Mesenchymal stem cell (in vitro differentiated cells and primary cell): Measurements from ENCODE around the gene CEP83.

Source experiments
- DNase-seq: peaks from one replicate; pipeline ENCODE4 v3.0.0-alpha.2; 2013
- H2AFZ ChIP-seq: one replicate; pipeline ENCODE4 v1.6.1; 2013; ENCODE audit warnings: low read depth, mild to moderate bottlenecking, control low read depth, inconsistent platforms, low read length, moderate library complexity
- H2AK5ac ChIP-seq: 2 replicates; pipeline ENCODE4 v1.6.1; 2013; ENCODE audit warnings: low read length, moderate library complexity, mild to moderate bottlenecking, inconsistent platforms; ENCODE audit not compliant: severe bottlenecking
- H2BK120ac ChIP-seq: one replicate; pipeline ENCODE4 v1.6.1; 2013; ENCODE audit warnings: low read depth, mild to moderate bottlenecking, inconsistent platforms, low read length, moderate library complexity
- H2BK12ac ChIP-seq, 2 experiments: one replicate each; pipeline ENCODE4 v1.6.1; 2013; ENCODE audit warnings: inconsistent platforms in 2 of 2, low read length in 2 of 2, mild to moderate bottlenecking in 2 of 2, moderate library complexity in 2 of 2, control low read depth in 1 of 2
- H2BK15ac ChIP-seq: one replicate; pipeline ENCODE4 v1.6.1; 2013; ENCODE audit warnings: mild to moderate bottlenecking, low read depth, inconsistent platforms; ENCODE audit not compliant: poor library complexity, severe bottlenecking
- H2BK5ac ChIP-seq: 2 replicates; pipeline ENCODE4 v1.6.1; 2013; ENCODE audit warnings: low read depth, mild to moderate bottlenecking, low read length, control low read depth, inconsistent platforms; ENCODE audit not compliant: poor library complexity, severe bottlenecking
- H3K14ac ChIP-seq, 2 experiments: one replicate each; pipeline ENCODE4 v1.6.1; 2013; ENCODE audit warnings: inconsistent platforms in 2 of 2, low read length in 2 of 2, control low read depth in 1 of 2, mild to moderate bottlenecking in 1 of 2, moderate library complexity in 1 of 2
- H3K18ac ChIP-seq, 2 experiments: one replicate each; pipeline ENCODE4 v1.6.1; 2013; ENCODE audit warnings: inconsistent platforms in 2 of 2, low read length in 2 of 2, control low read depth in 1 of 2, low read depth in 1 of 2, mild to moderate bottlenecking in 1 of 2
- H3K23ac ChIP-seq, 2 experiments: one replicate each; pipeline ENCODE4 v1.6.1; 2013; ENCODE audit warnings: inconsistent platforms in 2 of 2, low read length in 2 of 2, mild to moderate bottlenecking in 2 of 2, moderate library complexity in 2 of 2, control low read depth in 1 of 2
- H3K27ac ChIP-seq: 2 replicates; pipeline ENCODE4 v1.5.1; 2013; ENCODE audit warnings: mild to moderate bottlenecking, moderate library complexity, low read length, control low read depth, inconsistent platforms; ENCODE audit not compliant: poor library complexity, severe bottlenecking
- H3K27me3 ChIP-seq, 2 experiments: 2 replicates each; pipeline versions ENCODE4 v1.6.1 to v1.7.0; 2013; ENCODE audit warnings: low read length in 2 of 2, mild to moderate bottlenecking in 2 of 2, moderate library complexity in 2 of 2, control low read depth in 1 of 2, inconsistent platforms in 1 of 2; ENCODE audit not compliant: control insufficient read depth in 1 of 2, insufficient read depth in 1 of 2
- H3K36me3 ChIP-seq, 2 experiments: 2 replicates each; pipeline versions ENCODE4 v1.6.1 to v1.7.0; 2013; ENCODE audit warnings: low read length in 2 of 2, control low read depth in 1 of 2, inconsistent platforms in 1 of 2, low read depth in 1 of 2, mild to moderate bottlenecking in 1 of 2; ENCODE audit not compliant: insufficient read depth in 2 of 2, control insufficient read depth in 1 of 2
- H3K4ac ChIP-seq, 2 experiments: one replicate each; pipeline ENCODE4 v1.6.1; 2013; ENCODE audit warnings: inconsistent platforms in 2 of 2, low read length in 2 of 2, mild to moderate bottlenecking in 2 of 2, moderate library complexity in 2 of 2, control low read depth in 1 of 2, low read depth in 1 of 2
- H3K4me1 ChIP-seq: 2 replicates; pipeline ENCODE4 v1.6.1; 2013; ENCODE audit warnings: low read depth, low read length, control low read depth; ENCODE audit not compliant: control insufficient read depth, insufficient read depth
- H3K4me2 ChIP-seq: 2 replicates; pipeline ENCODE4 v1.6.1; 2013; ENCODE audit warnings: low read length, mild to moderate bottlenecking, inconsistent platforms; ENCODE audit not compliant: poor library complexity, severe bottlenecking
- H3K4me3 ChIP-seq, 2 experiments: 2 replicates each; pipeline versions ENCODE4 v1.5.1 to v1.7.0; 2013; ENCODE audit warnings: low read length in 2 of 2, mild to moderate bottlenecking in 2 of 2, control low read depth in 1 of 2, low read depth in 1 of 2; ENCODE audit not compliant: insufficient read depth in 1 of 2
- H3K79me1 ChIP-seq: replicated peaks from 2 replicates; pipeline ENCODE4 v1.6.1; 2013; ENCODE audit warnings: mild to moderate bottlenecking, control low read depth, low read length, inconsistent platforms; ENCODE audit not compliant: poor library complexity, severe bottlenecking
- H3K9ac ChIP-seq: 2 replicates; pipeline ENCODE4 v1.7.0; 2013; ENCODE audit warnings: mild to moderate bottlenecking, low read length, moderate library complexity
- H3K9me3 ChIP-seq: 2 replicates; pipeline ENCODE4 v1.7.0; 2013; ENCODE audit warnings: mild to moderate bottlenecking, low read length; ENCODE audit not compliant: control insufficient read depth
- H4K8ac ChIP-seq: one replicate; pipeline ENCODE4 v1.6.1; 2013; ENCODE audit warnings: inconsistent platforms, mild to moderate bottlenecking, low read length, moderate library complexity
- H4K91ac ChIP-seq: one replicate; pipeline ENCODE4 v1.6.1; 2013; ENCODE audit warnings: mild to moderate bottlenecking, low read length, inconsistent platforms
- WGBS: methylation state at CpG from one replicate; pipeline ENCODE4 v1.1.7; 2013; ENCODE audit warnings: mixed read lengths; 5-methylcytosine and 5-hydroxymethylcytosine counted together

The CEP83 gene

GRCh38 chr12:94304012-94304411, 155.7 kb downstream of the CEP83 start:
- Histone ChIP-seq H2BK15ac (no peak overlapping the region), H3K27ac (no peak overlapping the region), H3K27me3 (no peaks in the 10 kb centered on the region), H2AK5ac (no peak overlapping the region), H3K4ac (peak overlapping the region in 1 of 2 experiments; percentile 32), H3K18ac (peak overlapping the region; percentile 18 to 24), H2BK120ac (peak overlapping the region; percentile 69), H3K23ac (no peak overlapping the region), H2AFZ (no peak overlapping the region), H3K4me2 (no peak overlapping the region), H2BK12ac (peak overlapping the region; percentile 29 to 89), H3K14ac (no peak overlapping the region), H3K4me1 (peaks cover 2% of the 10 kb centered on the region), H3K4me3 (no peak overlapping the region), H4K8ac (no peak overlapping the region), H2BK5ac (no peak overlapping the region), H3K9me3 (no peaks in the 10 kb centered on the region), H3K36me3 (peaks cover 0 to 84% of the 10 kb centered on the region in 2 experiments), H3K9ac (no peak overlapping the region), H4K91ac (peak overlapping the region; percentile 62), H3K79me1 (no peaks in the 10 kb centered on the region)
- 100% methylated on average over 1 of the region's 1 CpG for WGBS
- no peak for DNase-seq

- Histone ChIP-seq H3K4me2 (no peak overlapping the region), H2BK12ac (no peak overlapping the region), H3K79me1 (no peaks in the 10 kb centered on the region), H3K4ac (peak overlapping the region in 1 of 2 experiments; percentile 28), H3K9me3 (no peaks in the 10 kb centered on the region), H3K14ac (no peak overlapping the region), H2AFZ (no peak overlapping the region), H3K23ac (no peak overlapping the region), H3K18ac (no peak overlapping the region), H3K27ac (no peak overlapping the region), H2BK5ac (no peak overlapping the region), H4K91ac (no peak overlapping the region), H2BK120ac (no peak overlapping the region), H3K36me3 (peaks cover 0 to 84% of the 10 kb centered on the region in 2 experiments), H4K8ac (no peak overlapping the region), H3K27me3 (no peaks in the 10 kb centered on the region), H3K4me3 (no peak overlapping the region), H2BK15ac (no peak overlapping the region), H3K4me1 (peaks cover 2% of the 10 kb centered on the region), H2AK5ac (no peak overlapping the region), H3K9ac (no peak overlapping the region)
- DNase-seq = no peak
- WGBS = 96% methylated on average over 1 of the region's 1 CpG
Measured at GRCh38 chr12:94299846-94300245, 159.8 kb downstream of the CEP83 start.

- Histone ChIP-seq H4K91ac (no peak overlapping the region), H2AFZ (no peak overlapping the region), H3K14ac (no peak overlapping the region), H3K4me2 (no peak overlapping the region), H2BK120ac (no peak overlapping the region), H3K18ac (no peak overlapping the region), H3K4me1 (no peaks in the 10 kb centered on the region), H3K27ac (no peak overlapping the region), H2BK5ac (no peak overlapping the region), H2BK15ac (no peak overlapping the region), H3K36me3 (peaks cover 0 to 76% of the 10 kb centered on the region in 2 experiments), H4K8ac (no peak overlapping the region), H3K79me1 (no peaks in the 10 kb centered on the region), H3K4ac (no peak overlapping the region), H3K23ac (no peak overlapping the region), H2BK12ac (no peak overlapping the region), H2AK5ac (no peak overlapping the region), H3K27me3 (no peaks in the 10 kb centered on the region), H3K9me3 (no peaks in the 10 kb centered on the region), H3K4me3 (no peak overlapping the region), H3K9ac (no peak overlapping the region)
- WGBS = 80% methylated on average over 1 of the region's 2 CpGs
- no peak for DNase-seq
Measured at GRCh38 chr12:94297876-94298505, 161.7 kb downstream of the CEP83 start.

- Histone ChIP-seq H3K14ac (no peak overlapping the region), H3K4me2 (no peak overlapping the region), H3K9ac (no peak overlapping the region), H3K79me1 (no peaks in the 10 kb centered on the region), H3K23ac (no peak overlapping the region), H3K9me3 (no peaks in the 10 kb centered on the region), H3K27ac (no peak overlapping the region), H2BK5ac (no peak overlapping the region), H3K4me3 (no peak overlapping the region), H3K4ac (peak overlapping the region in 1 of 2 experiments; percentile 20), H3K18ac (no peak overlapping the region), H3K27me3 (no peaks in the 10 kb centered on the region), H2BK120ac (no peak overlapping the region), H2BK15ac (no peak overlapping the region), H2AFZ (no peak overlapping the region), H3K4me1 (no peaks in the 10 kb centered on the region), H4K8ac (no peak overlapping the region), H2AK5ac (no peak overlapping the region), H3K36me3 (peaks cover 0 to 70% of the 10 kb centered on the region in 2 experiments), H2BK12ac (no peak overlapping the region), H4K91ac (no peak overlapping the region)
- WGBS = 91% methylated on average over 6 of the region's 6 CpGs
- no peak for DNase-seq
Measured at GRCh38 chr12:94297096-94297699, 162.5 kb downstream of the CEP83 start.
